Endothelial cell (in vitro differentiated cells): ENCODE measurements around the gene COPB2. TPM values are rescaled to one million over a fixed set of nuclear protein-coding genes. Genes with fewer than 3 reads are reported as not detected.
A peak's percentile ranks its signal among the peaks of the same experiment; 100 is the strongest.
"Not testable (repeated sequence)": the region's sequence is repeated elsewhere in the genome, so short reads cannot be mapped to it uniquely, and the experiment has no call there.

Experiments used
- DNase-seq: peaks from one replicate; pipeline ENCODE4 v3.0.0; 2021; ENCODE audit warnings: low spot score
- H3K27ac Mint-ChIP-seq: one replicate; pipeline ENCODE4 v1.8.0; 2021; ENCODE audit warnings: mixed read lengths, inconsistent platforms; ENCODE audit not compliant: unreplicated experiment
- H3K27me3 Mint-ChIP-seq: one replicate; pipeline ENCODE4 v1.8.0; 2021; ENCODE audit warnings: mild to moderate bottlenecking, moderate library complexity, mixed read lengths, inconsistent platforms; ENCODE audit not compliant: unreplicated experiment
- H3K36me3 Mint-ChIP-seq: one replicate; pipeline ENCODE4 v1.8.0; 2021; ENCODE audit warnings: mild to moderate bottlenecking, low read depth, mixed read lengths, inconsistent platforms; ENCODE audit not compliant: unreplicated experiment
- H3K4me1 Mint-ChIP-seq: one replicate; pipeline ENCODE4 v1.8.0; 2021; ENCODE audit warnings: mild to moderate bottlenecking, mixed read lengths, inconsistent platforms; ENCODE audit not compliant: unreplicated experiment
- H3K4me3 Mint-ChIP-seq: one replicate; pipeline ENCODE4 v1.8.0; 2021; ENCODE audit warnings: mild to moderate bottlenecking, mixed read lengths, inconsistent platforms; ENCODE audit not compliant: unreplicated experiment
- H3K9me3 Mint-ChIP-seq: one replicate; pipeline ENCODE4 v1.8.0; 2021; ENCODE audit warnings: mixed read lengths, inconsistent platforms; ENCODE audit not compliant: unreplicated experiment
- CTCF ChIP-seq: fragments of 200-600 bp; sonication (generic); IDR thresholded peaks from one replicate; pipeline ENCODE4 v1.5.0; 2021; ENCODE audit warnings: antibody characterized with exemption; ENCODE audit not compliant: unreplicated experiment
- total RNA-seq: library from RNA; stranded (reverse); fragmentation: NEBNext Ultra II Directional; extraction: Animal tissue kit (Norgen Biotek cat#: 25700); gene quantifications from one replicate; pipeline ENCODE4 v1.2.1, GENCODE V29; 2021; ENCODE audit not compliant: unreplicated experiment

The COPB2 gene
- total RNA-seq, 1 donor from 2014 or later, result 140 TPM

GRCh38 chr3:139394116-139394515, 4.7 kb upstream of the COPB2 start:
- TF ChIP-seq CTCF, result no peak
- no peak for DNase-seq
- no peak overlapping the region for H3K27ac Mint-ChIP-seq

GRCh38 chr3:139388821-139389551, 461 bp downstream of the COPB2 start:
- Mint-ChIP-seq H3K27ac (peak overlapping the region; percentile 96), H3K27me3 (no peaks in the 10 kb centered on the region), H3K4me1 (peaks cover 36% of the 10 kb centered on the region), H3K36me3 (peaks cover 3% of the 10 kb centered on the region), H3K4me3 (peak overlapping the region; percentile 94), H3K9me3 (no peaks in the 10 kb centered on the region)
- TF ChIP-seq CTCF, result no peak
- DNase-seq, result no peak

More at GRCh38 chr3:139394116-139394515, 4.7 kb upstream of the COPB2 start:
- H3K9me3 Mint-ChIP-seq, result no peaks in the 10 kb centered on the region
- peaks cover 14% of the 10 kb centered on the region for H3K4me1 Mint-ChIP-seq
- no peaks in the 10 kb centered on the region for H3K27me3 Mint-ChIP-seq
- no peak overlapping the region for H3K4me3 Mint-ChIP-seq
- H3K36me3 Mint-ChIP-seq, result peaks cover 3% of the 10 kb centered on the region

- Mint-ChIP-seq H3K27me3 (no peaks in the 10 kb centered on the region), H3K4me1 (peaks cover 36% of the 10 kb centered on the region), H3K36me3 (peaks cover 3% of the 10 kb centered on the region), H3K9me3 (no peaks in the 10 kb centered on the region), H3K4me3 (peak overlapping the region; percentile 94), H3K27ac (peak overlapping the region; percentile 78)
- TF ChIP-seq CTCF, result no peak
- no peak for DNase-seq
Measured at GRCh38 chr3:139388077-139388476, 1.4 kb downstream of the COPB2 start.

- not testable (repeated sequence) for H3K9me3 Mint-ChIP-seq, H3K27me3 Mint-ChIP-seq, DNase-seq, H3K27ac Mint-ChIP-seq
- Mint-ChIP-seq H3K36me3 (peaks cover 18% of the 10 kb centered on the region), H3K4me1 (peaks cover 20% of the 10 kb centered on the region), H3K4me3 (peak overlapping the region; percentile 48)
Measured at GRCh38 chr3:139382291-139382690, 7.2 kb downstream of the COPB2 start.

GRCh38 chr3:139380575-139380974, 8.9 kb downstream of the COPB2 start:
- Mint-ChIP-seq H3K27ac (no peak overlapping the region), H3K36me3 (peaks cover 19% of the 10 kb centered on the region), H3K4me3 (no peak overlapping the region), H3K27me3 (peaks cover 3% of the 10 kb centered on the region), H3K4me1 (peaks cover 8% of the 10 kb centered on the region), H3K9me3 (no peaks in the 10 kb centered on the region)
- no peak for DNase-seq
- TF ChIP-seq CTCF, result no peak
